Mesendoderm (in vitro differentiated cells): ENCODE measurements around the gene NECAB2.
A peak's percentile ranks its signal among the peaks of the same experiment; 100 is the strongest.

Source experiments
- DNase-seq: peaks from one replicate; pipeline ENCODE4 v3.0.0; 2013
- H2AK5ac ChIP-seq: 2 replicates; pipeline ENCODE4 v1.6.1; 2013; ENCODE audit warnings: low read length, inconsistent platforms
- H2BK120ac ChIP-seq: 2 replicates; pipeline ENCODE4 v1.6.1; 2013; ENCODE audit warnings: low read depth, mild to moderate bottlenecking, low read length, moderate library complexity, mixed read lengths
- H2BK15ac ChIP-seq: replicated peaks from 2 replicates; pipeline ENCODE4 v1.6.1; 2013; ENCODE audit warnings: low read depth, mild to moderate bottlenecking, moderate library complexity
- H2BK5ac ChIP-seq: 2 replicates; pipeline ENCODE4 v1.6.1; 2013; ENCODE audit warnings: low read length, inconsistent platforms
- H3K18ac ChIP-seq: 2 replicates; pipeline ENCODE4 v1.6.1; 2013; ENCODE audit warnings: mild to moderate bottlenecking, low read length, mixed read lengths
- H3K23ac ChIP-seq: one replicate; pipeline ENCODE4 v1.6.1; 2013; ENCODE audit warnings: low read length
- H3K27ac ChIP-seq: 2 replicates; pipeline ENCODE4 v1.5.1; 2013; ENCODE audit warnings: low read depth, mild to moderate bottlenecking, inconsistent platforms, low read length, moderate library complexity
- H3K27me3 ChIP-seq: 2 replicates; pipeline ENCODE4 v1.6.1; 2013; ENCODE audit warnings: low read length, control low read depth, mild to moderate bottlenecking, inconsistent platforms; ENCODE audit not compliant: insufficient read depth, poor library complexity
- H3K36me3 ChIP-seq: 2 replicates; pipeline ENCODE4 v1.6.1; 2013; ENCODE audit warnings: low read length, inconsistent platforms; ENCODE audit not compliant: control insufficient read depth, insufficient read depth
- H3K4ac ChIP-seq: one replicate; pipeline ENCODE4 v1.6.1; 2013; ENCODE audit warnings: low read depth, mild to moderate bottlenecking, low read length, moderate library complexity
- H3K4me1 ChIP-seq: 2 replicates; pipeline ENCODE4 v1.6.1; 2013; ENCODE audit warnings: low read depth, low read length, inconsistent platforms; ENCODE audit not compliant: control insufficient read depth
- H3K4me2 ChIP-seq: 2 replicates; pipeline ENCODE4 v1.6.1; 2013; ENCODE audit warnings: low read length
- H3K4me3 ChIP-seq: 2 replicates; pipeline ENCODE4 v1.5.1; 2013; ENCODE audit warnings: mild to moderate bottlenecking, low read length
- H3K56ac ChIP-seq: one replicate; pipeline ENCODE4 v1.6.1; 2013; ENCODE audit warnings: low read length
- H3K79me1 ChIP-seq: 2 replicates; pipeline ENCODE4 v1.6.1; 2013; ENCODE audit warnings: low read length, inconsistent platforms
- H3K79me2 ChIP-seq: 2 replicates; pipeline ENCODE4 v1.6.1; 2013; ENCODE audit warnings: mild to moderate bottlenecking, low read length; ENCODE audit not compliant: control insufficient read depth, insufficient read depth
- H3K9ac ChIP-seq: 2 replicates; pipeline ENCODE4 v1.6.1; 2013; ENCODE audit warnings: low read length, inconsistent platforms
- H4K5ac ChIP-seq: one replicate; pipeline ENCODE4 v1.6.1; 2013; ENCODE audit warnings: low read length
- H4K8ac ChIP-seq: one replicate; pipeline ENCODE4 v1.6.1; 2013; ENCODE audit warnings: low read depth, mild to moderate bottlenecking, control low read depth, low read length, moderate library complexity
- WGBS: extraction: QIAGEN DNeasy Blood & Tissue Kit; methylation state at CpG from one replicate; pipeline ENCODE4 v1.1.7; 2013; ENCODE audit warnings: low lambda C conversion rate, missing lambda C conversion rate; ENCODE audit not compliant: insufficient coverage; ENCODE audit errors: extremely low coverage; 5-methylcytosine and 5-hydroxymethylcytosine counted together

The NECAB2 gene

DNA sequence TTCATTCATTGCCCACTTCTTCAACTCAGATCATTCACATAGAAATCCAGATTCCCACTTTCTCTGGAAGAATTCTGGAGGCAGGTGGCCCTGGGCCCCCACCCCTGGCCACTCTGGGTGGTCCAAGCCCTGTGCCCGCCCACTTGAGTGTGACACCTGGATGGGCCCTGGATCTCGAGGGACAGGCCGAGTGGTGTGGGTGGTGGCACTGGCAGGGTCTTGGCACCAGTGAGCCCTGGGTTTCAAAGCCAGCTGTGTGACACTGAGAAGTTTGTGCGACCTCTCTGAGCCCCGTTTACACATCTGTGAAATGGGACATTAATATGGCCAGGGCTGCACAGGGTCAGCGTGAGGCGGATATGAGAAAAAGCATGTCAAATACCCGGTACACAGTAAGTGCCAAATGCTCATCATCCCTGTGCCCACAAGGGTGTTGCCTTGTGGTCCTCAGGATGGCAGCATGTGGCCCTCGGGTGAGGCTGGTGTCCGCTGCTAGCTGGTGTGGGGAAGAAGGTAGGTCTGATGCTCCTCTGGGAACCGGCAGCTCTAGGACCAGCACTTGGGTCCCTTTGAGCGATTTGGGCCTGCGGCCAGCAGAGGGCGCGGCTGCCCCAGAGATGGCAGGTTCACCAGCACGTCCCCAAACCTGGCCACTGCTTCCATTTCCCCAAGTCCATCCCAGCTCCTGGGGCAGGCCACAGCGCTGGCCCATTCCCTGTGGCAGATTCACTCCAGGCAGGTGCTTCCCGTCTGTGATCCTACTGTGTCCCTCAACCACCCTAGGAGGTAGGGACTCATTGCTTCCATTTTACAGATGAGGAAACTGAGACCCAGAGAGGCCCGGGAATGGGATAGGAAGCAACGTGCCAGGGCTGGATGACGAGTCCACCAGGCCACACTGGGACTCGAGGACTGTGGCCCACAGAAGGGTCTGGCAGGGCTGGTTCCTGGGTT is 11.4 kb upstream of the NECAB2 start:
- Histone ChIP-seq H4K5ac (no peak overlapping the region), H4K8ac (no peak overlapping the region), H2BK15ac (no peak overlapping the region), H3K4me3 (no peak overlapping the region), H2BK120ac (no peak overlapping the region), H3K4ac (no peak overlapping the region), H3K4me1 (peaks cover 2% of the 10 kb centered on the region), H3K27ac (no peak overlapping the region), H3K18ac (no peak overlapping the region), H3K23ac (no peak overlapping the region), H3K79me1 (no peaks in the 10 kb centered on the region), H2AK5ac (no peak overlapping the region), H3K56ac (no peak overlapping the region), H3K9ac (no peak overlapping the region), H3K27me3 (no peaks in the 10 kb centered on the region), H3K79me2 (no peaks in the 10 kb centered on the region), H2BK5ac (no peak overlapping the region), H3K4me2 (no peak overlapping the region), H3K36me3 (no peaks in the 10 kb centered on the region)
- peak; percentile 88 for DNase-seq
- no CpG with 5 or more reads among the region's 22 CpGs for WGBS

DNA sequence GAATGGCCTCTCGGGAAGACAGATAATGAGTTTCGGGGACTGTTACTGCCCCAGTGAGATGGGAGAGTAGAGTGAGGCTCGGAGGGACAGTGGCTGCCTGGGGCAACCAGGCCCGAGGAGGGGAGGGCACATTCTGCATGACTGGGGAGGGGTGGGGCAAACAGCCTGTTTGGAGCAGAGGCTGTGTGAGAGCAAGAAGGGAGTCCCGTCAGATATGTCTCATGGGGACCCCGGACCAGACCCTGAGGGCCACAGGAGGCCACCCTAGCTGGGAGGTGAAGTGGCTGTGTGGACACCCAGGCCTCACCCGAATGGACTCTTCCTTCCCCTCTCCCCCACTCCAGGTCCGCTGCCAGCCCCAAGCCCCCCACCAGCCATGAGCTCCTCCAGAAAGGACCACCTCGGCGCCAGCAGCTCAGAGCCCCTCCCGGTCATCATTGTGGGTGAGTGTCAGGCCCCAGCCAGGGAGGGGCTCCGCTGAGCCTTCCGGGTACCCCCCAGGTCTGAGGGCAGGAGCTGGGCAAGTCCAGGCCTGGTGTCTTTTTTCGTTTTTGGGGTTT is 10.7 kb upstream of the NECAB2 start:
- peaks cover 2% of the 10 kb centered on the region for H3K4me1 ChIP-seq
- no peak overlapping the region for H2BK15ac ChIP-seq
- H3K27me3 ChIP-seq, result no peaks in the 10 kb centered on the region
- no peak overlapping the region for H4K8ac ChIP-seq
- H3K79me1 ChIP-seq, result no peaks in the 10 kb centered on the region
- H3K4ac ChIP-seq, result no peak overlapping the region
- H3K79me2 ChIP-seq, result no peaks in the 10 kb centered on the region
- no peak overlapping the region for H3K18ac ChIP-seq
- no peak overlapping the region for H3K4me2 ChIP-seq
- no peak for DNase-seq
- H2AK5ac ChIP-seq, result no peak overlapping the region
- no peaks in the 10 kb centered on the region for H3K36me3 ChIP-seq
- H3K27ac ChIP-seq, result no peak overlapping the region
- no CpG with 5 or more reads among the region's 14 CpGs for WGBS
- no peak overlapping the region for H2BK120ac ChIP-seq
- H3K4me3 ChIP-seq, result no peak overlapping the region
- H4K5ac ChIP-seq, result no peak overlapping the region
- H3K23ac ChIP-seq, result no peak overlapping the region
- H3K56ac ChIP-seq, result no peak overlapping the region
- no peak overlapping the region for H3K9ac ChIP-seq
- H2BK5ac ChIP-seq, result no peak overlapping the region

GRCh38 chr16:83958137-83958845 is 9.8 kb upstream of the NECAB2 start:
- Histone ChIP-seq H3K79me1 (no peaks in the 10 kb centered on the region), H2BK15ac (no peak overlapping the region), H3K9ac (no peak overlapping the region), H3K4me2 (no peak overlapping the region), H3K4me1 (peaks cover 2% of the 10 kb centered on the region), H3K36me3 (no peaks in the 10 kb centered on the region), H3K79me2 (no peaks in the 10 kb centered on the region), H3K27ac (no peak overlapping the region), H3K23ac (no peak overlapping the region), H3K4me3 (no peak overlapping the region), H3K4ac (no peak overlapping the region), H2BK5ac (no peak overlapping the region), H4K5ac (no peak overlapping the region), H2BK120ac (no peak overlapping the region), H3K27me3 (no peaks in the 10 kb centered on the region), H3K56ac (no peak overlapping the region), H2AK5ac (no peak overlapping the region), H4K8ac (no peak overlapping the region), H3K18ac (no peak overlapping the region)
- no peak for DNase-seq
- WGBS, result no CpG with 5 or more reads among the region's 21 CpGs

DNA sequence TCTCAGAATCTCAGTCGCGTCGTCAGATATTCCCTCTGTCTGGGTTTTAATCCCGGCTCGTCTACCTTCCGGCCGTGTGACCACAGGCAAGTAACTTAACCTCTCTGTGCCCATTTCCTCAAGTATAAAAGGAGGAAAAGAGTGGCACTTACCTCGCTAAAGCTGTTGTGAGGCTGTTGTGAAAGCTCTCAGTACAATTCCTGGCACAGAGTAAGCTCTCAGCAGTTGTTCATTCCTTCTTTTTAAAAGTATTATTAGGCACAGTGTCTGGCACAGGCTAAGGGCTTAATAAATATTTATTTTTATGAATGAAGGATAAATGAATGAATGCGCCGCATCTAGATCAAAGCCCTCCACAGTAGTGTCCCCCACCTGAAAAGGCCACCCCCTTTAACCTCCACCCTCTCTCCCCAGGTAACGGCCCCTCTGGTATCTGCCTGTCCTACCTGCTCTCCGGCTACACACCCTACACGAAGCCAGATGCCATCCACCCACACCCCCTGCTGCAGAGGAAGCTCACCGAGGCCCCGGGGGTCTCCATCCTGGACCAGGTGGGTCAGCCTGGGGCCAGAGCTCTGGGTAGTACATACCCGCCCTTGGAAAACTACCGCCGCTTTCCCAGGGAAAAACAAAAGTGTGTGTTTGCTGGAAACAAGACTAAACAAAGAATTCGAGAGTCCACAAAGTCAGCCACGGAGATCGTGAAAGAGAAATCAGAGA is 9.0 kb upstream of the NECAB2 start:
- Histone ChIP-seq H2AK5ac (no peak overlapping the region), H2BK120ac (no peak overlapping the region), H3K23ac (no peak overlapping the region), H3K27ac (no peak overlapping the region), H3K9ac (no peak overlapping the region), H2BK5ac (no peak overlapping the region), H3K4ac (no peak overlapping the region), H4K8ac (no peak overlapping the region), H3K4me1 (no peaks in the 10 kb centered on the region), H3K4me2 (no peak overlapping the region), H3K18ac (no peak overlapping the region), H3K27me3 (no peaks in the 10 kb centered on the region), H3K56ac (no peak overlapping the region), H3K4me3 (no peak overlapping the region), H3K79me2 (no peaks in the 10 kb centered on the region), H3K36me3 (no peaks in the 10 kb centered on the region), H3K79me1 (no peaks in the 10 kb centered on the region), H2BK15ac (no peak overlapping the region), H4K5ac (no peak overlapping the region)
- WGBS, result no CpG with 5 or more reads among the region's 21 CpGs
- DNase-seq, result no peak

DNA sequence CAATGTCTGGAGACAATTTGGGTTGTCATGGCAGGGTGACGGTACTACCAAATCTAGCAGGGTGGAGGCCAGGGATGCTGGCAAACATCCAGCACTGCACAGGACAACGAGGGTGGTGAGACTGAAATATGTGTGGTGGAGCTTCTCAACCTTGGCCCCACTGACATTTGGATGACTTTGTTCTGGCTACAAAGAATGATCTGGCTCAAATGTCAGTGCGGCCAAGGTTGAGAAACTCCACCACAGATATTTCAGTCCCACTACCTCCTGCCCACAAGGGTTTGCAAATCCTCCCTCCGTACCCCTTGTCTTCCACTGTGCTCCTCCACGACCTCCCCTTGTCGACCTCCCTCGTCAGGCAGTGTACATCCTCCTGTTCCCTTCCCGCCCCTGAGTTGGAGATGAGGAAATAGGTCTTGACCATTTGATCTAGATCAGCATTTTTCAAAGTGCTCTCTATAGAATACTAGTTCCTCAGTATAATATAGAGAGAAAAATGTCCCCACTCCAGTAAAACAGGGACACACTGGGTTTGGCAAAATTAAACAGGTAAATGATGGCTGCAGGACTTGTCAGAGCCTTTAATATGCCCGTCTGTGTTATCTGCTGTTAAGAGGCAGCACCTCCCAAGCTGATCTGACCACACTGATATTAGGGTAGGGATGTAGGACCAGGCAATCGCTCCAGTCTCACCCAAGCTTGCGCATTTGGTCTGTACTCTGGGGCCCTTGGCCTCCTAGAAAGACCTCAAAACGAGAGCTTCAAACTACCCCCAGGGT is 8.2 kb upstream of the NECAB2 start:
- no peak overlapping the region for H4K8ac ChIP-seq
- H2BK5ac ChIP-seq, result no peak overlapping the region
- no peak overlapping the region for H3K9ac ChIP-seq
- no peak overlapping the region for H3K27ac ChIP-seq
- no peak overlapping the region for H3K4ac ChIP-seq
- no peak for DNase-seq
- H3K4me1 ChIP-seq, result no peaks in the 10 kb centered on the region
- H2BK120ac ChIP-seq, result no peak overlapping the region
- no peak overlapping the region for H3K18ac ChIP-seq
- H3K4me2 ChIP-seq, result no peak overlapping the region
- H3K36me3 ChIP-seq, result no peaks in the 10 kb centered on the region
- H3K56ac ChIP-seq, result no peak overlapping the region
- WGBS, result no CpG with 5 or more reads among the region's 12 CpGs
- H2AK5ac ChIP-seq, result no peak overlapping the region
- H3K4me3 ChIP-seq, result no peak overlapping the region
- H2BK15ac ChIP-seq, result no peak overlapping the region
- H3K79me2 ChIP-seq, result no peaks in the 10 kb centered on the region
- H3K27me3 ChIP-seq, result no peaks in the 10 kb centered on the region
- H4K5ac ChIP-seq, result no peak overlapping the region
- H3K23ac ChIP-seq, result no peak overlapping the region
- H3K79me1 ChIP-seq, result no peaks in the 10 kb centered on the region
